ENCODE measurements around the gene QRICH1.
A peak's percentile ranks its signal among the peaks of the same experiment; 100 is the strongest.

QRICH1 gene

GRCh38 chr3:49111347-49111746, 17.5 kb upstream of the QRICH1 start:
- TF ChIP-seq POLR2AphosphoS5 (IDR thresholded peaks at IDR 0.05; ENCODE audit: low read depth, low read length) (no peak), SIN3A (IDR thresholded peaks at IDR 0.05; ENCODE audit: borderline replicate concordance, insufficient read depth, low read length) (no peak)

- TF ChIP-seq SIN3A (IDR thresholded peaks at IDR 0.05; ENCODE audit: borderline replicate concordance, insufficient read depth, low read length), result no peak
- no peak for TF ChIP-seq POLR2AphosphoS5 (IDR thresholded peaks at IDR 0.05; ENCODE audit: low read depth, low read length)
- TF ChIP-seq FOXP2 (optimal IDR thresholded peaks at IDR 0.05; ENCODE audit: borderline replicate concordance, extremely low read depth, extremely low read length, insufficient read depth), result no peak
- TF ChIP-seq TAF1 (IDR thresholded peaks at IDR 0.05; ENCODE audit: borderline replicate concordance, insufficient read depth, low read length), result no peak
- TF ChIP-seq REST (IDR thresholded peaks at IDR 0.05; ENCODE audit: insufficient read depth in 1 of 2, low read depth in 2 of 2, low read length in 2 of 2), result no peak
Observed at GRCh38 chr3:49110780-49111179, 16.9 kb upstream of the QRICH1 start.

GRCh38 chr3:49108346-49108745, 14.5 kb upstream of the QRICH1 start:
- TF ChIP-seq FOXP2 (optimal IDR thresholded peaks at IDR 0.05; ENCODE audit: borderline replicate concordance, extremely low read depth, extremely low read length, insufficient read depth) (no peak), POLR2AphosphoS5 (IDR thresholded peaks at IDR 0.05; ENCODE audit: low read depth, low read length) (no peak)

GRCh38 chr3:49104427-49105291, 10.8 kb upstream of the QRICH1 start, which contains the start of gene QARS1:
Gene QARS1, minus strand, starts transcription at chr3:49104757. Its CDS starts 24 bp downstream, at chr3:49104733.
- TF ChIP-seq FOXP2 (optimal IDR thresholded peaks at IDR 0.05; ENCODE audit: borderline replicate concordance, extremely low read depth, extremely low read length, insufficient read depth) (no peak), REST (IDR thresholded peaks at IDR 0.05; ENCODE audit: insufficient read depth in 1 of 2, low read depth in 2 of 2, low read length in 2 of 2) (no peak), SIN3A (IDR thresholded peaks at IDR 0.05; ENCODE audit: borderline replicate concordance, insufficient read depth, low read length) (peak; percentile 71; the same call in 1 of the 2 replicates), POLR2AphosphoS5 (IDR thresholded peaks at IDR 0.05; ENCODE audit: low read depth, low read length) (peak; percentile 76), TAF1 (IDR thresholded peaks at IDR 0.05; ENCODE audit: borderline replicate concordance, insufficient read depth, low read length) (peak; percentile 70)

- TF ChIP-seq TAF1 (IDR thresholded peaks at IDR 0.05; ENCODE audit: borderline replicate concordance, insufficient read depth, low read length), result no peak; the same call in 1 of the 2 replicates
- no peak for TF ChIP-seq FOXP2 (optimal IDR thresholded peaks at IDR 0.05; ENCODE audit: borderline replicate concordance, extremely low read depth, extremely low read length, insufficient read depth)
- TF ChIP-seq REST (IDR thresholded peaks at IDR 0.05; ENCODE audit: insufficient read depth in 1 of 2, low read depth in 2 of 2, low read length in 2 of 2), result no peak
- no peak for TF ChIP-seq POLR2AphosphoS5 (IDR thresholded peaks at IDR 0.05; ENCODE audit: low read depth, low read length)
- TF ChIP-seq SIN3A (IDR thresholded peaks at IDR 0.05; ENCODE audit: borderline replicate concordance, insufficient read depth, low read length), result no peak
Observed at GRCh38 chr3:49104052-49104426, 10.2 kb upstream of the QRICH1 start.

- TF ChIP-seq TAF1 (IDR thresholded peaks at IDR 0.05; ENCODE audit: borderline replicate concordance, insufficient read depth, low read length) (no peak), POLR2AphosphoS5 (IDR thresholded peaks at IDR 0.05; ENCODE audit: low read depth, low read length) (no peak), REST (IDR thresholded peaks at IDR 0.05; ENCODE audit: insufficient read depth in 1 of 2, low read depth in 2 of 2, low read length in 2 of 2) (no peak), FOXP2 (optimal IDR thresholded peaks at IDR 0.05; ENCODE audit: borderline replicate concordance, extremely low read depth, extremely low read length, insufficient read depth) (no peak), SIN3A (IDR thresholded peaks at IDR 0.05; ENCODE audit: borderline replicate concordance, insufficient read depth, low read length) (no peak)
Observed at GRCh38 chr3:49100046-49100615, 6.3 kb upstream of the QRICH1 start.
